Fibroblast of villous mesenchyme (primary cell): ENCODE data around the gene PCSK9. TPM values are rescaled to one million over a fixed set of nuclear protein-coding genes. Genes with fewer than 3 reads are reported as not detected.
A peak's percentile ranks its signal among the peaks of the same experiment; 100 is the strongest.

Source experiments
- DNase-seq: peaks from one replicate; pipeline ENCODE4 v3.0.0-alpha.2; 2010; ENCODE audit warnings: low read depth
- H3K4me3 ChIP-seq: 2 replicates; pipeline ENCODE4 v1.5.1; 2011; ENCODE audit warnings: low read depth, mild to moderate bottlenecking, low read length
- total RNA-seq: library from RNA; depleted of rRNA; stranded (reverse); fragments of >200 nt; gene quantifications from 2 replicates; pipeline ENCODE4 v1.2.3, GENCODE V29; 2012
- TF ChIP-seq, protein P1 (sequence below): IDR thresholded peaks from 2 replicates; pipeline ENCODE4 v1.5.1; 2012; ENCODE audit warnings: low read depth, mild to moderate bottlenecking, low read length; ENCODE audit not compliant: insufficient read depth

Gene PCSK9
- total RNA-seq, 1 donor = 9.1 TPM

DNA sequence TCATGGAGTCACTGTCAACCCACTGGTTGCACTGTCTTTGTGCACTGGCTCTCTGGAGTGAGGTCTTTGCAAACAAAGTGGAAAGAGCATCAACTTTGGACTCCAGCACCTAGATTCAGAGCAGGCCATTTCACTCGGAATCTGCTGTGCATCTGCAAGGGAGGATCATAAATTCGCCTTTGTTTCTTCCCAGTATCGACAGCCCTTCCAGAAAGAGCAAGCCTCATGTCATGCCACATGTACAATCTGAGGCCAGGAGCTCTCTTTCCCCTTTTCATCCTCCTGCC lies 853 bp upstream of the PCSK9 start:
- DNase-seq = no peak
- TF ChIP-seq, protein P1, sequence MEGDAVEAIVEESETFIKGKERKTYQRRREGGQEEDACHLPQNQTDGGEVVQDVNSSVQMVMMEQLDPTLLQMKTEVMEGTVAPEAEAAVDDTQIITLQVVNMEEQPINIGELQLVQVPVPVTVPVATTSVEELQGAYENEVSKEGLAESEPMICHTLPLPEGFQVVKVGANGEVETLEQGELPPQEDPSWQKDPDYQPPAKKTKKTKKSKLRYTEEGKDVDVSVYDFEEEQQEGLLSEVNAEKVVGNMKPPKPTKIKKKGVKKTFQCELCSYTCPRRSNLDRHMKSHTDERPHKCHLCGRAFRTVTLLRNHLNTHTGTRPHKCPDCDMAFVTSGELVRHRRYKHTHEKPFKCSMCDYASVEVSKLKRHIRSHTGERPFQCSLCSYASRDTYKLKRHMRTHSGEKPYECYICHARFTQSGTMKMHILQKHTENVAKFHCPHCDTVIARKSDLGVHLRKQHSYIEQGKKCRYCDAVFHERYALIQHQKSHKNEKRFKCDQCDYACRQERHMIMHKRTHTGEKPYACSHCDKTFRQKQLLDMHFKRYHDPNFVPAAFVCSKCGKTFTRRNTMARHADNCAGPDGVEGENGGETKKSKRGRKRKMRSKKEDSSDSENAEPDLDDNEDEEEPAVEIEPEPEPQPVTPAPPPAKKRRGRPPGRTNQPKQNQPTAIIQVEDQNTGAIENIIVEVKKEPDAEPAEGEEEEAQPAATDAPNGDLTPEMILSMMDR = no peak
- no peak overlapping the region for H3K4me3 ChIP-seq

DNA sequence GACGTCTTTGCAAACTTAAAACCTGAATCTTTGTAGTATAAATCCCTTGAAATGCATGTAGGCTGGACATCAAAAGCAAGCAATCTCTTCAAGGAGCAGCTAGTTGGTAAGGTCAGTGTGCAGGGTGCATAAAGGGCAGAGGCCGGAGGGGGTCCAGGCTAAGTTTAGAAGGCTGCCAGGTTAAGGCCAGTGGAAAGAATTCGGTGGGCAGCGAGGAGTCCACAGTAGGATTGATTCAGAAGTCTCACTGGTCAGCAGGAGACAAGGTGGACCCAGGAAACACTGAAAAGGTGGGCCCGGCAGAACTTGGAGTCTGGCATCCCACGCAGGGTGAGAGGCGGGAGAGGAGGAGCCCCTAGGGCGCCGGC lies 390 bp upstream of the PCSK9 start:
- TF ChIP-seq, protein P1 = no peak

DNA sequence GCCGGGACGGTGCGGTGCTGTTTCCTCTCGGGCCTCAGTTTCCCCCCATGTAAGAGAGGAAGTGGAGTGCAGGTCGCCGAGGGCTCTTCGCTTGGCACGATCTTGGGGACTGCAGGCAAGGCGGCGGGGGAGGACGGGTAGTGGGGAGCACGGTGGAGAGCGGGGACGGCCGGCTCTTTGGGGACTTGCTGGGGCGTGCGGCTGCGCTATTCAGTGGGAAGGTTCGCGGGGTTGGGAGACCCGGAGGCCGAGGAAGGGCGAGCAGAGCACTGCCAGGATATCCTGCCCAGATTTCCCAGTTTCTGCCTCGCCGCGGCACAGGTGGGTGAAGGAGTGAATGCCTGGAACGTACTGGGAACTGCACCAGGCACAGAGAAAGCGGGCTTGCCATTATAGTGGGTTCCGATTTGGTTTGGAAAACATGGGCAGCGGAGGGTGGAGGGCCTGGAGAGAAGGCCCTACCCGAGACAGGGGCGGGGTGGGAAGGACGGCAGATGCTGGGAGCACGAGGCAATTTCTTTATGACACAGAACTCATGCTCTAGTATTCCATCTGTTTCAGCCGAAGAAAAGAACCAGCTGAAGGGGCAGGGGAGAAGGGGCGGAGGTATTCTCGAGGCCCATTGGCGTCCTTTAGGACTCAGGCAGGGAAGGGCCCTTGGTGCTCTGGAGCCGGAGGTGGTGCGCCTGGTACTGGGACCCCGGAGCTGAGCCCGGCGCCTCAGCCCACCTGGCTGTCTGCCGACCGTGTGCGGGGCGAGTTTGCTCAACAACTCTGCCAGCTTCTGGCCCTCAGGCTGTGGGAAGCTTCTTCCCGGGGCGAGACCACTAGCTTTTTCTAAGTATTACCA lies 960 bp downstream of the PCSK9 start:
- TF ChIP-seq, protein P1 = no peak
- DNase-seq = no peak
- H3K4me3 ChIP-seq = peak overlapping the region; percentile 30

More for the DNA sequence above, 390 bp upstream of the PCSK9 start:
- DNase-seq = no peak
- no peak overlapping the region for H3K4me3 ChIP-seq

DNA sequence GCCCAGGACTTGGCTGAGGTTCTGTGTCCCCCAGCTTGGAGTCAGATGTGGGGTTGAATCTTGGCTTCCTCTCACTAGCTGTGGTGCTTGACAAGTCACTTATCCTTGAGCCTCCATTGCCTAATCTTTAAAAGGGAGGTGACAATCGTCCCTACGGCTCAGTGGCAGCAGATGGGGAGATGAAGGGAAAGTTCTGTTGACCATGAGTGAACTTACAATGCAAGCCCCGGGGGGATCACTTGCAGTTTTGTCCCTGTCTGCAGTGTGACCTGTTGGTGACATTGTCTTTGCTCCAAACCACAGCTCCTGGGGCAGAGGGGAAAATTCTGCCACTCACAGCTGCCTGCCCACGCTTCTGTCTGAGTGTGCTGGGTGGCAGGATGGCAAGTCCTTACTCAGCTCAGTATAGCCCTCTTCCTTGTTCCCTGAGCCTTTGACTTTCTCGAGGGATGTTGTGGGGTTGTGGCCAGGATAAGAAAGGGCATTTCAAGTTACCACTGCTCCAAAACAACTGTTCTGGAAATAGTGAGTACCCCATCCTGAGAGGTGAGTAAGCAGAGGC lies 1.7 kb downstream of the PCSK9 start:
- TF ChIP-seq, protein P1 = no peak
- no peak overlapping the region for H3K4me3 ChIP-seq
- DNase-seq = no peak

DNA sequence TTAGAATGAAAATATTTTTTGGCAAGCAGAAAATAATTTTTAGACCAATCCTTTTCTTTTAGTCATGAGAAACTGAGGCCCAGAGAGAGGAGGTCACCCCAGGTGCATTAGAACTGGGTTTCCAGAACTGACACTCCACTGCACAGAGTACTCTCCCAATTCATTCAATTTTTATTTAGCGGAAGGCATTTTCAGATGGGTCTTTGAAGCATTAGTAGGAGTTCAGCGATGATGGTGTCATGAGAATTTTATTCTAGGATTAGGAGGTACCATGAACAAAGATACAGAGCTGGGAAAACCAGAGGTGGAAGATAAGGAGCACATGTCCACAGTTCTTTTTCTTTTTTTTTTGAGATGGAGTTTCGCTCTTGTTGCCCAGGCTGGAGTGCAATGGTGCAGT lies 2.3 kb downstream of the PCSK9 start:
- no peak for DNase-seq
- TF ChIP-seq, protein P1 = no peak

DNA sequence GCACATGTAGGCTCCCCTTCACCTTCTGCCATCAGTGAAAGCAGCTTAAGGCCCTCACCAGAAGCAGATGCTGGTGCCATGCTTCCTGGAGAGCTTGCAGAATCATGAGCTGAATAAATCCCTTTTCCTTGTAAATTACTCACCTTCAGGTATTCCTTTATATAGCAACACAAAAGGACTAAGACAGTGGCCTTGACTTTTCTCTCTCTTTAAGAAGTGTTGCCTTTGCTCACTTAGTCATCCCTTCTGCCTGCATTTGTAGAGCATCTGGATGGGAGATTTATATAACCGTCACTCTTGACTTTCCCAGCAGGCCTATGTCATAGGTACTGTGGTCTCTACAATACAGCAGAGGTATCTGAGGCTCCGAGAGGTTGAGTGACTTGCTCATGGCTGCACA lies 3.7 kb downstream of the PCSK9 start:
- no peak for DNase-seq
- TF ChIP-seq, protein P1 = no peak
- H3K4me3 ChIP-seq = no peak overlapping the region

More for the DNA sequence above, 2.3 kb downstream of the PCSK9 start:
- no peak overlapping the region for H3K4me3 ChIP-seq
